ENCODE measurements around the gene PAX6. TPM values are rescaled to one million over a fixed set of nuclear protein-coding genes. Genes with fewer than 3 reads are reported as not detected.

The PAX6 gene
- total RNA-seq, 1 donor from 2014 or later, result 18.9 TPM

DNA sequence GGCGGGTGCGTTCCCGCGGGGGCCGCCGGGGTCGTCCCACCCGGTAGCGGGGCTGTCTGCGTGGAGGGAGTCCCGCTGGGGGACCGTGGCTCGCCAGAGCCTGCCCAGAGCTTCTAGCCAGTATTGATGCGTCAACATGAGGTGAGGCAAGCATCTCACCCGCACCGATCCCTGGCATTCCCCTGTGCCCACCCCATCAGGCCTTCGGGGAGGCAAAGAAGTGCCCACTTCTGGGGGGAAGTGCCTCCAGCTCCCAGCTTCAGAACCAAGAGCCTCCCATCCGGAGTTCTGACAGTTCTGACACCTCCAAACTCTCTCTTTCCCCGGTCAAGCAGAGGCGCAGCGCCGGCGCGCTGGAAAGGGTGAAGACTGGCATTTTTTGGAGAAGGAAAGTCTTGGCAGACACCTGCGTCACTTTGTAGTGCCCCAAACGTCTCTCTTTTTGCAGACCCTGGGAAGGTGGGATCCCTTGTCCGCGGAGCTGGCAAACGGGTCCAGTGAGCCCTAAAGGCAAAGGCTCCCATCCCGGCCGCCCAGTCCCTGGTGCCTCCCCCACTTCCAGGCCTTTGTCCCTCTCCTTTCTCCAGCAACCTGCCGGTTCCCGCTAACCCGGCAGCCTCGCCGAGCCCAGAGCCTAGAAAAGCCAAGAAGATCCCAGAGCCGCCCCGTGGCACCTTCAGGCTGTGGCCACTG lies 3.2 kb upstream of the PAX6 start:
- Mint-ChIP-seq H3K27me3 (peaks cover 81% of the 10 kb centered on the region), H3K36me3 (no peaks in the 10 kb centered on the region), H3K4me3 (peak overlapping the region; percentile 74), H3K9me3 (no peaks in the 10 kb centered on the region), H3K27ac (no peak overlapping the region), H3K4me1 (ENCODE audit: unreplicated experiment) (peaks cover 23% of the 10 kb centered on the region)
- DNase-seq (ENCODE audit: extremely low spot score, unreplicated experiment), result no peak
- TF ChIP-seq, protein P1, sequence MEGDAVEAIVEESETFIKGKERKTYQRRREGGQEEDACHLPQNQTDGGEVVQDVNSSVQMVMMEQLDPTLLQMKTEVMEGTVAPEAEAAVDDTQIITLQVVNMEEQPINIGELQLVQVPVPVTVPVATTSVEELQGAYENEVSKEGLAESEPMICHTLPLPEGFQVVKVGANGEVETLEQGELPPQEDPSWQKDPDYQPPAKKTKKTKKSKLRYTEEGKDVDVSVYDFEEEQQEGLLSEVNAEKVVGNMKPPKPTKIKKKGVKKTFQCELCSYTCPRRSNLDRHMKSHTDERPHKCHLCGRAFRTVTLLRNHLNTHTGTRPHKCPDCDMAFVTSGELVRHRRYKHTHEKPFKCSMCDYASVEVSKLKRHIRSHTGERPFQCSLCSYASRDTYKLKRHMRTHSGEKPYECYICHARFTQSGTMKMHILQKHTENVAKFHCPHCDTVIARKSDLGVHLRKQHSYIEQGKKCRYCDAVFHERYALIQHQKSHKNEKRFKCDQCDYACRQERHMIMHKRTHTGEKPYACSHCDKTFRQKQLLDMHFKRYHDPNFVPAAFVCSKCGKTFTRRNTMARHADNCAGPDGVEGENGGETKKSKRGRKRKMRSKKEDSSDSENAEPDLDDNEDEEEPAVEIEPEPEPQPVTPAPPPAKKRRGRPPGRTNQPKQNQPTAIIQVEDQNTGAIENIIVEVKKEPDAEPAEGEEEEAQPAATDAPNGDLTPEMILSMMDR (conservative IDR thresholded peaks at IDR 0.05), result no peak

DNA sequence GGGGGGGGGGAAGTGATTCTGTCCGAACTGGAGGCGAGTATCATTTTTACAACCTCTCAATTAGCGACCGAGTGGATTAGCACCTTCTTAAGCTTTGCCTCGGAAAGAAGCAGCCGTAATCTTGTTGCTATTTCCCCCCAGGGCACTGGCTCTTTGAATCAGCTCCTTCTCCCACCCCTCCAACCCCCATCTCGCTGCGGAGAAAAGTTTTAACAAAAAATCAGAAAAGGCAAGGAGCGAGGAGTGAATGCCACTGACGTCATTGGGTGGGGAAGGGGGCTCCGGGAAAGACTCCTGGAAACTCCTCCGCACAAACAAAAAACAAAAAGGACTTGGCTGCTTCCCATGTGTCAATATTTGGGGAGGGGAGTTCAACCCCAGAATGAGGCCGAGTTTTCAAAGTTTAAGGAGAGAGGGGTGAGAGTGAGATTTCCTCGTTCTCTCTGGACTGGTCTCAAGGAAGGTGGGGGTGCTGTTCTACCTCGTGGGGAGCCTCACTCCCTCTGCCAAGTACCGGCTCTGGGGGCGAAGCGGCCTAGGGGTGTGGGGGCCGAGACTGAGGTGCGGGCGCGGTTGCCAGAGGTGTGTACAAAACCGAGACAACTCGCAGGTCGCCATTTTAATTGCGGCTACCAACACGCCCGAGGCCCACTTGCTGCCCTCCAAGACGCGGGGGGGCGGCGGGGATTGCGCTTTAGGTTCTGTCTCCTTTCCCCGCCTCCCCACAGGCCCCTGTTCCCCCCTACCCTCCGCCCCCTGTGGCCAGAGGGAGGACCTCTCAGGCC lies 2.5 kb upstream of the PAX6 start:
- H3K27me3 Mint-ChIP-seq, result peaks cover 81% of the 10 kb centered on the region
- TF ChIP-seq, protein P1 (conservative IDR thresholded peaks at IDR 0.05), result no peak
- H3K27ac Mint-ChIP-seq, result peak overlapping the region; percentile 13
- H3K4me3 Mint-ChIP-seq, result peak overlapping the region; percentile 76
- no peaks in the 10 kb centered on the region for H3K9me3 Mint-ChIP-seq
- H3K36me3 Mint-ChIP-seq, result no peaks in the 10 kb centered on the region
- H3K4me1 Mint-ChIP-seq (ENCODE audit: unreplicated experiment), result peaks cover 24% of the 10 kb centered on the region
- DNase-seq (ENCODE audit: extremely low spot score, unreplicated experiment), result no peak

DNA sequence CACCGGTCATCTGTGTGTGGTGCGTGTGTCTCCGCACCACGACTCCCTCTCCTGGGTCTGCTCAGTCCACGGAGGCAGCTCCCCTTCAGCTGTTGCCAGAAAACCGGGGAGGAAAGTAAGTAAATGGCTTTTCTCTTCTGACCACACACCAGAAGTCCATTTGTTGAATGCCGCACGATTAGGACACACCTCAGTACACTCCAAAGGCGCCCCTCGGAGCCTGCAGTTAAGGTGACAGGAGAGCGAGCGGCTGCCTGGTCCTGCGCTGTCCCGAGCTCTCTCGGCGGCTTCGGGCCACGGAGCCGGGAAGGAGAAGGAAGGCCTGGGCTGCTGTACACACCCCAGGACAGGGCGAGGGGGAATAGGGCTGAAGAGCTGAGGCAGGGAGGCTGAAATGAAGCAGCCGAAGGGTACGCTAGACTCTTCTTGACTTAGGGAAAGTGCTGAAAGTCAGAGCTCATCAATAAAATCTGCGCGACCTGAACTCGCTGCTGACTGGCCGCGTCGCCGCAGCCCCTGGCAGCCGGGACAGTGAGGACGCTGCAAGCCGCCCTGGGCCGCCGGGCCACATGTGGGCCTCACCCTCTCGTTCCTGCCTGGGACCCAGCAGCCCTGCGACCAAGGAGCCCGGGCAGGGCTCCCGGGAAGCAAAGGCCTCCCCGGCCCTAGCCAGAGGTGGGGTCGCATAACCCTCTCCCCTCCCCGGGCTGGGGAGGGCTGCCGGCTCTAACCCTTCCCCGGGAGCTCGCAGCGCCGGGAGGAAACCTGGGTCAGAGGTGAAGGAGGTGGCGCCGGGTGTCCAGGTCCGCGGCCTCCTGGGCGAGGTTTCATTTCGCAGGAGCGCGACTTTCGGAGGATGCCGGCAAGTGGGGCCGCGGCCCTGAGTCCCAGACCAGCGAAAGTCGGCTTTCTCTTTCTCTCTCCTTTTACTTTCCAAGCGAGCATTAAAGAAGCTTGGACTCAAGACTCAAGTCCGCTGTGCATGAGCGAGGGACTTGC lies 1.6 kb upstream of the PAX6 start:
- H3K4me1 Mint-ChIP-seq (ENCODE audit: unreplicated experiment), result peaks cover 24% of the 10 kb centered on the region
- peaks cover 81% of the 10 kb centered on the region for H3K27me3 Mint-ChIP-seq
- TF ChIP-seq, protein P1 (conservative IDR thresholded peaks at IDR 0.05), result no peak
- H3K9me3 Mint-ChIP-seq, result no peaks in the 10 kb centered on the region
- DNase-seq (ENCODE audit: extremely low spot score, unreplicated experiment), result no peak
- H3K27ac Mint-ChIP-seq, result peak overlapping the region; percentile 87
- peaks cover 3% of the 10 kb centered on the region for H3K36me3 Mint-ChIP-seq
- H3K4me3 Mint-ChIP-seq, result peak overlapping the region; percentile 91

DNA sequence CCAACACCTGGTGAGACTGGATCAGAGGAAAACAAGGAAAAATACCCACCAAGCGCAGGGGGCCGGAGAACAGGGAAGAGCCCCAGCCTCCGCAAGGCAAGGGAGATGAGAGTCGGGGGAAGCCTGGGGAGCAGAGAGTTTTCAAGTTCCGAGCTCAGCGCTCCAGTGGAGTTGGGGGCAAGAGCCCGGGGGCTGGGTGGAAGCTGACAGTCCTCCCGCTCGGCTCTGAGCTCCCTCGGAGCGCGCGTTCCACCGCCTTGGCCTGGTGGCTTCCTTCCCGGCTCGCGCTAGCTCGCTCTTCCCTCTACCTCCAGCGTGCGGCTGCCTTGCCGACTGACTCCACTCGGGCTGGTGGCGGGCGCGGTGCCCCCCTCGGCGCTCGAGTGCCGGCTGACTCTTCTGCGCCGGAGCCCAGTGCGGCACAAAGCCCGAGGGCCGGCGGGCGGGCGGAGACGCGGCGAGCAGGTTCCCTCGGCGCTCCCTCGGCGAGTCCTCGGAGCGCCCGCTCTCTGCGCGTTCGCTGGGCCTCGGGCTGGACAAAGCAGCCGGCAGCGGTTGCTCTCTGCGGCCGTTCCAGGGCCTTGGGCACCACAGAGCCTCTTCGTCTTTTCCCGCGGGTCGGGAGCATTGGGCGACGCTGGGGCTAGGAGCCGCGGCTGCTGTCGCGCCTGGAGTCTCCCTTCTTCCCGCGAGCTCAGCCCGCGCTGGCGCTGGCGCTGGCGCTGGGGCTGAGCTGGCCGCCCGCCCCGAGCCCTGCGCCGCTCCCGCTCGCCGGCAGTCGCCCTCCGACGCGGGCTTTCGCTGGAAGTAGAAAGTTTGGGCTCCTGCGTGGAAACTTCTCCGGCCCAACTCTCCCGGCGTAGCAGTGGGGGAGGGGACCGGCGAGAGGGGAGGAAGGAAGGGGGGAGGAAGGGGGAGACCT lies 1.0 kb downstream of the PAX6 start:
- Mint-ChIP-seq H3K4me3 (peak overlapping the region; percentile 89), H3K27me3 (peaks cover 85% of the 10 kb centered on the region), H3K9me3 (no peaks in the 10 kb centered on the region), H3K36me3 (peaks cover 7% of the 10 kb centered on the region), H3K4me1 (ENCODE audit: unreplicated experiment) (peaks cover 24% of the 10 kb centered on the region), H3K27ac (peak overlapping the region; percentile 89)
- TF ChIP-seq, protein P1 (conservative IDR thresholded peaks at IDR 0.05), result peak; percentile 31
- DNase-seq (ENCODE audit: extremely low spot score, unreplicated experiment), result no peak

All from type B pancreatic cell (in vitro differentiated cells).